ENCODE results near the gene SLC16A6.
"Not testable (repeated sequence)": the region's sequence is repeated elsewhere in the genome, so short reads cannot be mapped to it uniquely, and the experiment has no call there.

Gene SLC16A6

DNA sequence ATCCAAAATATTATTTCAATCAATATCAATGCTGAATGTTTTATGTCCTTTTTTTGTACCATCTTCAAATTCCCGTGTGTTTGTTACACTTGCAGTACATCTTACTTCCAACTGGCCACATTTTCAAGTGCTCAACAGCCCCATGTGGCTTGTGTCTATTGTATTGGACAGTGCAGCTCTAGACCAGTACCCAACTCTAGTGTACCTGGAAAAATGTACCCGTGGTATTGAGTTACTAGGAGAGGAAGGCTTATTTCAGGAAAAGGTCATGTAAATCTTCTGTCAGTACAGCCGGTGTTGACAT lies 31.3 kb downstream of the SLC16A6 start:
- H3K27ac ChIP-seq (ENCODE audit: low read length); H3K27me3 ChIP-seq (ENCODE audit: control insufficient read depth in 1 of 2, insufficient read depth in 2 of 2, low read length in 2 of 2); H3K4me1 ChIP-seq (ENCODE audit: control insufficient read depth, insufficient read depth, low read length); H3K9me3 ChIP-seq (ENCODE audit: control insufficient read depth in 2 of 2, low read length in 2 of 2); H3K9ac ChIP-seq (ENCODE audit: low read length in 2 of 2): not testable (repeated sequence)
- Histone ChIP-seq H3K36me3 (ENCODE audit: control insufficient read depth in 2 of 2, insufficient read depth in 2 of 2, low read length in 2 of 2) (peaks cover 15 to 16% of the 10 kb centered on the region in 2 donors), H3K4me3 (ENCODE audit: low read length in 2 of 2) (peak overlapping the region in 1 of 2 donors; percentile 29)

DNA sequence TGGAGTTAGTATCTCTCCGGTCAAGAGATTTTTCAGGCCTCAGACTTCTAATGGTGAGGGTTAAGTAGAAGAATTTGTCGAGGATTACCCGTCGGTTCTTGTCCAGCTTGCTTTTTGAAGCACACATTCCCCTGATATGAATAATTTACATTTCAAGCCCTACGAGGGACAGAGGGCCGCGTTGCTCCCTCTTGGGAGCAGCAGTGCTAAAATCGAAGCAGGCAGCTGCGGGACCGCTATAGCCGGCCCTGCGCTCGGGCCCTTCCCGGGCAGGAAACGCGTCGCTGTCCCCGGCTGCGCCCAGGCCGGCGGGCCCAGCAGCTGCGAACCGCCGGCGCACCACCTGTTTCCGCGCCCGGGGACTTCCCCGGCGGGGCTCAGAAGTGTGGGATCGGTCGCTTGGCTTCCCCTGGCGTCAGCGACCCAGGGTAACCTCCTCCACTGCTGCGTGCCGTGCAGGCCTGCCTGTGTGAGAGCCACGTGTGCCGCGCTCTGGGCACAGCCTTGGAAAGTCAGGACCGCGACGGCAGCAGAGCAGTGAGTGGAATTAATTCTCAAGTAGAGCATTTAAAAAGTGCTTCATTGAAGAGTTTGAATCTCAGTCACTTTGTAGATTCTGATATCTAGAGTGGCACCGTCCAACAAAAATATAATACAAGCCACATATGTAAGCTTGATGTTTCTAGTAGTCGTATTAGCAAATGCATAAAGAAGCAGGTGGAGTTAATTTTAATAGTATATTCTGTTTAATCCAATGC lies 31.9 kb downstream of the SLC16A6 start:
- Histone ChIP-seq H3K27ac (ENCODE audit: low read length) (peak overlapping the region; percentile 58), H3K9ac (ENCODE audit: low read length in 2 of 2) (peak overlapping the region in 1 of 2 donors; percentile 58), H3K36me3 (ENCODE audit: control insufficient read depth in 2 of 2, insufficient read depth in 2 of 2, low read length in 2 of 2) (peaks cover 19 to 20% of the 10 kb centered on the region in 2 donors), H3K4me3 (ENCODE audit: low read length in 2 of 2) (peak overlapping the region in 1 of 2 donors; percentile 29)
- not testable (repeated sequence) for H3K27me3 ChIP-seq (ENCODE audit: control insufficient read depth in 1 of 2, insufficient read depth in 2 of 2, low read length in 2 of 2); H3K9me3 ChIP-seq (ENCODE audit: control insufficient read depth in 2 of 2, low read length in 2 of 2); H3K4me1 ChIP-seq (ENCODE audit: control insufficient read depth, insufficient read depth, low read length)

- H3K27me3 ChIP-seq (ENCODE audit: control insufficient read depth in 1 of 2, insufficient read depth in 2 of 2, low read length in 2 of 2): no peaks in the 10 kb centered on the region
- H3K9me3 ChIP-seq (ENCODE audit: control insufficient read depth in 2 of 2, low read length in 2 of 2): no peaks in the 10 kb centered on the region
- no peak overlapping the region for H3K9ac ChIP-seq (ENCODE audit: low read length in 2 of 2)
- peaks cover 24 to 25% of the 10 kb centered on the region in 2 donors for H3K36me3 ChIP-seq (ENCODE audit: control insufficient read depth in 2 of 2, insufficient read depth in 2 of 2, low read length in 2 of 2)
- no peaks in the 10 kb centered on the region for H3K4me1 ChIP-seq (ENCODE audit: control insufficient read depth, insufficient read depth, low read length)
- no peak overlapping the region for H3K27ac ChIP-seq (ENCODE audit: low read length)
- no peak overlapping the region for H3K4me3 ChIP-seq (ENCODE audit: low read length in 2 of 2)
Observed at GRCh38 chr17:68257934-68258333, 33.0 kb downstream of the SLC16A6 start.

DNA sequence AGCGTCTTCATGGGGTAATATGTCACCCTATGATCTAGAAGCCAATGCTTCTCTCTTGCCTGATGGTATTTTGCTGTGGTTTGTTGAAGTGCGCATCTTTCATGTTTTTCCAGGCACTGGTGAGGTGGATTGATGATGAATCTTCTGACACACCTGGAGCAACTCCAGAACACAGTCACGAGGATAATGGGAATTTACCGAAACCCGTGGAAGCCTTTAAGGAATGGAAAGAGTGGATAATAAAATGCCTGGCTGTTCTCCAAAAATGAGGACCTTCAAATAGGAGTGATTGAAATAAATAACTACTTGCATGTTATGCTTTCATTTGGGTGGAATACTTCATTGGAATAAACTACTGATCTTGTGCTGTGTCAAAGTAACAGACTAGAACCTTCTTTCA lies 34.2 kb downstream of the SLC16A6 start:
- H3K27ac ChIP-seq (ENCODE audit: low read length); H3K4me1 ChIP-seq (ENCODE audit: control insufficient read depth, insufficient read depth, low read length); H3K9me3 ChIP-seq (ENCODE audit: control insufficient read depth in 2 of 2, low read length in 2 of 2); H3K27me3 ChIP-seq (ENCODE audit: control insufficient read depth in 1 of 2, insufficient read depth in 2 of 2, low read length in 2 of 2); H3K9ac ChIP-seq (ENCODE audit: low read length in 2 of 2); H3K4me3 ChIP-seq (ENCODE audit: low read length in 2 of 2): not testable (repeated sequence)
- H3K36me3 ChIP-seq (ENCODE audit: control insufficient read depth in 2 of 2, insufficient read depth in 2 of 2, low read length in 2 of 2): peaks cover 24 to 25% of the 10 kb centered on the region in 2 donors

DNA sequence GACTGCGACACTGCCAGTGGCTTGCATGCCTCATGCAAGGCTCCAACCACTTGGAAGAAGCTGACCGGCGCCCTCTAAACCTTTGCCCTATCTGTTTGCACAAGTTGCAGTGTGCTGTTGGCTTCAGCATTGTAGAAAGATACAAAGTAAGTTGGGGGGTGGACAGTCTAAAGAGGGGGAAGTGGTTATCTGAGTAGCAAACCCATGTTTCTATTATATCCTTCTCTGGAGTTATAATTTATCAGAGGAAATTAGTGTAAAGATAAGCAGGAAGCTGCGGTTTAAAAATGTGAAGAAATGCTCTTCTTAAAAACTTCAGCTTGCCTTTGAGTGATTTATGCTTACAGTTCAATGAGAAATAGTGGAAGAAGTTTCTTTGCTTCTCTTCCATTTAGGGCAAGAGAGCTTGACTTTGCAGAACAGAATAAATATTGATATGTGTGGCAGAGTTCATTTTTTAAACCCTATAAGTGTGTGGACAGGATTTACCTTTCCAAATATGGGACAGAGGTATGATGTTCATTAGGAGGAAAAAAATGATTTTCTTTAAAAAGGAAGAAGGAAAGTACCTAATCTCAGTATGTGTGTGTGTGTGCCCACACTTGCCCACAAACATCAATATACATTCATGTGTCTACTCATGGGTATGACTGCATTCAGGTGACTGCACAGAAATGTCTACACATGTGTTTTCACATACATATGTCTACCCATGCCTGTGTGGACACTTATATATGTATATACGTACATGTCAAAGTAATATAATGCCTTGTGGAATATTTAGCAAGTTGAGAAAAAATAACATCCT lies 35.0 kb downstream of the SLC16A6 start:
- Histone ChIP-seq H3K4me1 (ENCODE audit: control insufficient read depth, insufficient read depth, low read length) (no peaks in the 10 kb centered on the region), H3K27me3 (ENCODE audit: control insufficient read depth in 1 of 2, insufficient read depth in 2 of 2, low read length in 2 of 2) (no peaks in the 10 kb centered on the region), H3K9me3 (ENCODE audit: control insufficient read depth in 2 of 2, low read length in 2 of 2) (no peaks in the 10 kb centered on the region), H3K9ac (ENCODE audit: low read length in 2 of 2) (no peak overlapping the region), H3K36me3 (ENCODE audit: control insufficient read depth in 2 of 2, insufficient read depth in 2 of 2, low read length in 2 of 2) (peaks cover 24 to 25% of the 10 kb centered on the region in 2 donors), H3K4me3 (ENCODE audit: low read length in 2 of 2) (no peak overlapping the region), H3K27ac (ENCODE audit: low read length) (no peak overlapping the region)

GRCh38 chr17:68255151-68255550 lies 35.8 kb downstream of the SLC16A6 start:
- H3K9me3 ChIP-seq (ENCODE audit: control insufficient read depth in 2 of 2, low read length in 2 of 2): no peaks in the 10 kb centered on the region
- H3K9ac ChIP-seq (ENCODE audit: low read length in 2 of 2): no peak overlapping the region
- H3K36me3 ChIP-seq (ENCODE audit: control insufficient read depth in 2 of 2, insufficient read depth in 2 of 2, low read length in 2 of 2): peaks cover 24 to 25% of the 10 kb centered on the region in 2 donors
- no peaks in the 10 kb centered on the region for H3K4me1 ChIP-seq (ENCODE audit: control insufficient read depth, insufficient read depth, low read length)
- no peak overlapping the region for H3K27ac ChIP-seq (ENCODE audit: low read length)
- no peaks in the 10 kb centered on the region for H3K27me3 ChIP-seq (ENCODE audit: control insufficient read depth in 1 of 2, insufficient read depth in 2 of 2, low read length in 2 of 2)
- H3K4me3 ChIP-seq (ENCODE audit: low read length in 2 of 2): no peak overlapping the region

- not testable (repeated sequence) for H3K27ac ChIP-seq (ENCODE audit: low read length); H3K4me1 ChIP-seq (ENCODE audit: control insufficient read depth, insufficient read depth, low read length); H3K9me3 ChIP-seq (ENCODE audit: control insufficient read depth in 2 of 2, low read length in 2 of 2); H3K4me3 ChIP-seq (ENCODE audit: low read length in 2 of 2); H3K27me3 ChIP-seq (ENCODE audit: control insufficient read depth in 1 of 2, insufficient read depth in 2 of 2, low read length in 2 of 2); H3K9ac ChIP-seq (ENCODE audit: low read length in 2 of 2)
- H3K36me3 ChIP-seq (ENCODE audit: control insufficient read depth in 2 of 2, insufficient read depth in 2 of 2, low read length in 2 of 2): peaks cover 24 to 25% of the 10 kb centered on the region in 2 donors
Observed at GRCh38 chr17:68253426-68253825, 37.5 kb downstream of the SLC16A6 start.

GRCh38 chr17:68249354-68249765 lies 41.6 kb downstream of the SLC16A6 start:
- H3K4me3 ChIP-seq (ENCODE audit: low read length in 2 of 2): no peak overlapping the region
- peaks cover 7 to 8% of the 10 kb centered on the region in 2 donors for H3K36me3 ChIP-seq (ENCODE audit: control insufficient read depth in 2 of 2, insufficient read depth in 2 of 2, low read length in 2 of 2)
- H3K27me3 ChIP-seq (ENCODE audit: control insufficient read depth in 1 of 2, insufficient read depth in 2 of 2, low read length in 2 of 2): no peaks in the 10 kb centered on the region
- no peak overlapping the region for H3K9ac ChIP-seq (ENCODE audit: low read length in 2 of 2)
- peaks cover 14% of the 10 kb centered on the region for H3K4me1 ChIP-seq (ENCODE audit: control insufficient read depth, insufficient read depth, low read length)
- H3K27ac ChIP-seq (ENCODE audit: low read length): no peak overlapping the region
- H3K9me3 ChIP-seq (ENCODE audit: control insufficient read depth in 2 of 2, low read length in 2 of 2): no peaks in the 10 kb centered on the region

DNA sequence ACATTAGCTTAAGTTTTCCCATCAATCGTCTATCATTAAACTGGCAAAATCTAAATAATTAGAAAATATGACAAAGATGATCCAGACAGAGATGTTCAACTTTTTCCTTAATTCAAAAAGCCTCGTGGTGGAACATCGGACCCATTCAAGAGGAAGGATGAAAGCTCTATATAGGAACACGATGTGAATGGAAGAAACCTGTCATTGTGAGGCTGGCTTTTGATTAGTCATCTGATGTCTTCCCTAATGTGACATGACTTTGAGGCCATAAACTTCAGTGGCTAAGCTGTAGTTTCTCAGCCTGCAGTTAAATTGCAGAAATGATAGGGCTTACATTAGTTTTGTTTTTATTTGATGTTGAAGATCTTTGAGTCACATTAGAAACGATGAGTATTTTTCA lies 42.0 kb downstream of the SLC16A6 start:
- Histone ChIP-seq H3K27ac (ENCODE audit: low read length) (no peak overlapping the region), H3K4me3 (ENCODE audit: low read length in 2 of 2) (peak overlapping the region; percentile 87), H3K36me3 (ENCODE audit: control insufficient read depth in 2 of 2, insufficient read depth in 2 of 2, low read length in 2 of 2) (peaks cover 3 to 4% of the 10 kb centered on the region in 2 donors), H3K27me3 (ENCODE audit: control insufficient read depth in 1 of 2, insufficient read depth in 2 of 2, low read length in 2 of 2) (no peaks in the 10 kb centered on the region), H3K9me3 (ENCODE audit: control insufficient read depth in 2 of 2, low read length in 2 of 2) (no peaks in the 10 kb centered on the region), H3K9ac (ENCODE audit: low read length in 2 of 2) (peak overlapping the region; percentile 97 to 98), H3K4me1 (ENCODE audit: control insufficient read depth, insufficient read depth, low read length) (peaks cover 14% of the 10 kb centered on the region)

DNA sequence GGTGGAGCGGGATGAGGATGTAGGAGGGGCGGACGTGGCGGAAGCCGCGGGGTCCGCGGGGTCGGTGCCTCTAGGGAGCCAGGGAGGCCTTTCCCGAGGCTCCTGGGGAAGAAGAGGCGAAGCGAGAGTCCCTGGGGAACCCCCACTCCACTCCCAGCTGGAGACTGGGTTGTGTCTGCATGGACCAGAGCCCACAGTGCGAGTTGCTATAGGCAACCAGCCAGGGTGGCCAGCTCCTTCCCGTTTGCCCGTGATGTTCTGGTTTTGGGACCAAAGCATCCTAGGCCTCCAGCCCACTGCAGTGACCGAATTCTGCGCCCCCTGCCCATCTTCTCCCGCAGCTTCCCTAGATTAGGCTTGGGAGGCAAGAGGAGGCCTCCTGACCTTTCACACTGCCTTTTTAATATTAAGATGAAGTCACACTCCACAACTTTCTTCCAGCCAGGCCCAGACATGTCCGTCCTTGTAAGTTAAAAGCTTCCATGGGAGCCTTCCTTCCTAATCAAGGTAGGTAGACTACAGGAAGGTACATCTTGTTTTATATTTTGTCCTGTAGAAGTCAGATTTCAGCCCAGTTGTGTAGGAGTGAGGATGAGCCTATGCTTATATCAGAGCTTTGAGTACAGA lies 42.6 kb downstream of the SLC16A6 start:
- H3K27me3 ChIP-seq (ENCODE audit: control insufficient read depth in 1 of 2, insufficient read depth in 2 of 2, low read length in 2 of 2): no peaks in the 10 kb centered on the region
- H3K4me1 ChIP-seq (ENCODE audit: control insufficient read depth, insufficient read depth, low read length): peaks cover 14% of the 10 kb centered on the region
- peaks cover under 1 to 2% of the 10 kb centered on the region in 2 donors for H3K36me3 ChIP-seq (ENCODE audit: control insufficient read depth in 2 of 2, insufficient read depth in 2 of 2, low read length in 2 of 2)

More for the DNA sequence above, 42.6 kb downstream of the SLC16A6 start:
- Histone ChIP-seq H3K9me3 (ENCODE audit: control insufficient read depth in 2 of 2, low read length in 2 of 2) (no peaks in the 10 kb centered on the region), H3K27ac (ENCODE audit: low read length) (peak overlapping the region; percentile 95), H3K9ac (ENCODE audit: low read length in 2 of 2) (peak overlapping the region; percentile 97 to 98), H3K4me3 (ENCODE audit: low read length in 2 of 2) (peak overlapping the region; percentile 87)

All from stomach smooth muscle (tissue), 2 donors.